GM19023 (cell line): ENCODE results near the gene PRODH2.
"Not testable (repeated sequence)": the region's sequence is repeated elsewhere in the genome, so short reads cannot be mapped to it uniquely, and the experiment has no call there.

ENCODE experiments used
- ATAC-seq: cut with Tn5 transposase; IDR thresholded peaks from one replicate; pipeline ENCODE4 v1.9.1; 2021; ENCODE audit warnings: mild to moderate bottlenecking, moderate library complexity; ENCODE audit not compliant: unreplicated experiment

Gene PRODH2

GRCh38 chr19:35783469-35784434 lies 28.9 kb downstream of the PRODH2 start:
- no peak for ATAC-seq

- no peak for ATAC-seq
These were observed 30.1 kb downstream of the PRODH2 start for GRCh38 chr19:35782589-35782988.

DNA sequence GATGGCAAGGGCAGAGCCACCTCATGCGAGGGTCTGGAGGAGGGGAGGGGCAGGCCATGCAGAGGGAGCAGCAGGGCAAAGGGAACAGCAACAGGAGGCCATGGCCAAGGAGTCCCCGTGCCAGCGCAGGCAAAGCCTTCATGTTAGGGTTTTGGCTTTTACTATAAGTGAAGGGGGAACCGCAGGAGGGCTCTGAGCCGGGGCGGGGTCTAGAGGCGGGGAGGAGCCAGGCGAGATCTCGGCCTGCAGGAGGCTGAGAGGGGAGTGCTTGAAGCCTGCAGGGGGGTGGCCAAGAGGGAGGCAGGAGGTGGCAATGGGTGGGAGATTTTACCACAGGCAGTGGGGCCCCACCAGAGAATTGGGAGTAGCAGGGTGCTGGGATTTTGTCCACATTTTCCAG lies 31.0 kb downstream of the PRODH2 start:
- ATAC-seq: no peak

- no peak for ATAC-seq
These were observed 31.9 kb downstream of the PRODH2 start for GRCh38 chr19:35780717-35781116.

GRCh38 chr19:35780058-35780457 lies 32.6 kb downstream of the PRODH2 start:
- no peak for ATAC-seq

DNA sequence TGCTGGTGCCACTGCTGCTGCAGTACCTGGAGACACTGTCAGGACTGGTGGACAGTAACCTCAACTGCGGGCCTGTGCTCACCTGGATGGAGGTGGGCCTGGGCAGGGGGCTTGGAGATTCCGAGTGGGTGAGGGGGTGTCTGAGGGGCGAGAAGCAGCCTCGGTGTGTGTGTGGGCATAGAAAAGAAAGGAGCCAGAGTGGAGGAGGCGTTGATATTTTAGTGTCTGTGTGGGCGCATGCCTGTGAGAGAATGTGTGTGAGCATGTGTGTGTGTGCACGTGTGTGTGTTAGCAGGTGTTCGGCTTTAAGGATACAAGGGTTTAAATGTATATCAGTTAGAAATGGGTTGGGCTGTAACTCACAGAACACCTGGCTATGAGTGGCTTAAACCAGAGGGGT lies 33.6 kb downstream of the PRODH2 start:
- no peak for ATAC-seq

- ATAC-seq: no peak
These were observed 34.7 kb downstream of the PRODH2 start for GRCh38 chr19:35777961-35778360.

GRCh38 chr19:35777086-35777841 lies 35.4 kb downstream of the PRODH2 start:
- no peak for ATAC-seq

DNA sequence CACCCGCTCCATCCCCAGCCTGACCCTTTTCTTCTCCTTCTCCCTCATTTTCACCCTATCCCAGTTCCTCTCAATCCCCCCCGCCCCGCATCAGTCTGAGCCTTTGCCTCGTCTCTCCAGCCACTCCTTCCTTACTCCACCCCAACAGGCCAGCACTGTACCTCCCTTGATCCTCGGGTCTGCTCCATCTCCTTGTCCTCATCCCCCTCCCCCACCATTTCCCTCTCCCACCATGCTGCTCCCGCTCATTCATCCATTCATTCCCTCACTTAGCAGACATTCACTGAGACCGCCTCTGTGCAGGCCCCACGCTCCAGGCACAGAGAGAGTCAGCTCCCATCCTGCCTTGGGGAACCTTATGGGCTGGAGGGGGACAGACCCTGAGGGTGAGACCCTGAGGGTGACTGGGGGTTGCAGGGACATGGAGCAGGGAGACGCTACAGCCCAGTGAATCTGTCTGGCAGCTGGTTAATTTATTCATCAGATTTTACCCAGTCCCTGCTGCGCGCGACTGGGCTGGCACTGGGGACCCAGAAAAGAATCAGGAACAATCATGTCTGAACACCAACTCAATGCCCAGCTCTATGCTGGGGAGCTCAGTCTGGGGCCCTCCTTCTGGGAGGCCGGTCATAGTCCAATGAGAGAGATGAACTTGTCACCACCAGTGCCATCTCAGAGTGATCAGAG lies 36.4 kb downstream of the PRODH2 start:
- ATAC-seq: no peak

DNA sequence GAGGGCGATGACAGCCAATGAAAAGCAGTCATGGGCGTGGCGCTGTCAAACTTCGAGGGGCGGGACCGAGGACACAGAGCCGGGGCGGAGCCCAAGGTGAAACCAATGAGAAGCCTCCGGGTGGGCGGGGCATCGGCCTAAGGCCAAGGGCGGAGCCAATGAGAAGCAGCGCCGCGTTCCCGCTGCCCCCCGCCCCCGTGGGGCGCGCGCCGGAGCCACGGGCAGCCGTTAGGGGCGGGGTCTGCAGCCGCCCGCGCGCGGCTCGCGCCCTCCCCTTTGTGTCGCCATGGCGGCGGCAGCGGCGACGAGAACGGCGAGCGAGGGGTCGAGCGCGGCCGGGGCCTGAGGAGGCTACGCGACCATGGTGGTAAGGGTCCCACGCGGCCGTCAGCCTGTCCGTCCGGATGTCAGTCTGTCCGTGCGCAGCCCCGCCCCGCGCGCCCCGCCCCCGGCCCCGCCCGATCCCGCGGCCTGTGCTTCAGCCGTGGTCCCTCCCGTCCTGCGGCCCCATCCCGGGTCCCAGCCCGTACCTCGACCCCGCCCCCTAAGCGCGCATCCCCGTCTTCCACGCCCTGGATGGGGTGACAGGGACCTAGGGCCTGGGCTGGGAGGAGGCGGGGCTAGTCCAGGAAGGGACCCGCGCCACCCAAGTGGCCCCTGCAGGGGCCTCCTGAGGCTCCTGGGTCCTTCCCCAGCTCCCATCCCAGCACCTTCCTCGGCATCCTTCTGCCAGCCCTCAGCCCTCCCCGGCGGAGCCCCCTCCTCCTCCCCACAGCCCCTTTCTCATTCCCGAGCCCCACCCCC lies 37.1 kb downstream of the PRODH2 start, which contains the start of gene ARHGAP33:
Gene ARHGAP33 (plus strand): TSS at position 267 of the 804 bp plus-strand sequence. CDS start 95 bp downstream, at position 362.
- peak; percentile 92 for ATAC-seq

GRCh38 chr19:35775046-35775297 lies 37.7 kb downstream of the PRODH2 start:
- ATAC-seq: no peak

DNA sequence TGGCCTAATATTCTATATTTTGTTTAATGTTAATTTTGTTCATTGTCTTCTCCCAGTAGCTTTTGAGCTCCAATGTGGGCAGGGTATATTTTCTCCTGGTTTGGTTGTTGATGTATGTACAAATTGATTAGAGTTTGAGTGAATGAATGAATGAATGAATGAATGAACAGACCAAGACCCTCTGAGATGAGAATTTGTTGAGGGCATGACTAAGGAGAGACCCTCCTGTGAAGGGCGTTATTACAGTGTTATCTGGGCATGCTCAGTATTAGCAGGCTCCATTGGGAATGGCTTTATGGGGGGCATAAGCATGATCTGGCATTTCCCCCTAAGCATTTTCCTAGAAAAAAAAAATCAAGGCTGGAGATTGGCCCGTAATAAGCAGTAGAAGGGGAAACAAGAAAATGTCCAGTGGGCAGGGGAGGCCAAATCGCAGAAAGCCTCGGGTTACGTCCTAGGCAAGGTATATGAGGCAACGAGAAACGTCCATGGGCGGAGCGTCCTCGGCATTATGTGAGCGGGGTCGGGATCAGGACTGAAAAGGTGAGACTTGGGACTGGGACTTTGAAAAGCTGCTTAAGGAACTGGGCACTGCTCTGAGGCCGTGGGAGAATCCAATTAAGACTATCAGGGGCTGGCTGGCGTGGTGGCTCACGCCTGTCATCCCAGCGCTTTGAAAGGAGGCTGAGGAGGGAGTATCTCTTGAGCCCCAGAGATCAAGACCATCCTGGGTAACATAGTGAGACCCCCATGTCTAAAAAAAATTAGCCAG lies 38.2 kb downstream of the PRODH2 start:
- ATAC-seq: no peak

GRCh38 chr19:35773020-35773806 lies 39.4 kb downstream of the PRODH2 start:
- ATAC-seq: no peak

DNA sequence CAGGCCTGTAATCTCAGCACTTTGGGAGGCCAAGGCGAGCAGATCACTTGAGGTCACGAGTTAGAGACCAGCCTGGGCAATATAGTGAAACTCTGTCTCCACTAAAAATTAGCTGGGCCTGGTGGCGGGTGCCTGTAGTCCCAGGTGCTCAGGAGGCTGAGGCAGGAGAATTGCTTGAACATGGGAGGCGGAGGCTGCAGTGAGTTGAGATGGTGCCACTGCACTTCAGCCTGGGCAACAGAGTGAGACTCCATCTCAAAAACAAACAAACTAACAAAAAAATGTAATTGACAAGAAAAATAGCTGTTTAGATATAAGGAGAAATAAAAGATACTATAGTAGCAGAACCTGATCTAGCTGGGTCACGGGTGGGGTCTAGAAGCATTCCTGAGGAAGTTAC lies 40.3 kb downstream of the PRODH2 start:
- not testable (repeated sequence) for ATAC-seq

DNA sequence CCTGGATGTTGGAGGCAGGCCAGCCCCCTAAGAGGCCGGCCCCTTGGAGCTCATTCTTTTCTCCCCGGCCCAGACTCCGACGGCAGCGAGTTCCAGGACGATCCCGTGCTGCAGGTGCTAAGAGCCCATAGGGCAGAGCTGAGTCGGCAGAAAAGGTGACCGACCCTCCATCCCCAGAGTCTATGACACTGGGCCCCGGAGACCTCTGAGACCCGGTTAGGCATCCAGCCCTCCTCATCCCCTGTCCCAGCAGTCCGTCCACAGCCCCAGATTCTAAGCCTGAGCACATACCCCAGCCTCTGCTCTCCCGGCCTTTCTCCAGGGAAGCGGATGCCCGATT lies 44.6 kb downstream of the PRODH2 start:
- ATAC-seq: no peak

- no peak for ATAC-seq
These were observed 45.2 kb downstream of the PRODH2 start for GRCh38 chr19:35767288-35768081.

- no peak for ATAC-seq
These were observed 46.0 kb downstream of the PRODH2 start for GRCh38 chr19:35766571-35767104.
